HEK293 (cell line): ENCODE data around the gene ASL.

Source experiments
- CTCF ChIP-seq: fragments of 450-650 bp; formaldehyde crosslinking; IDR thresholded peaks from 2 replicates; pipeline ENCODE4 v1.5.1; 2016; ENCODE audit warnings: missing biosample characterization, missing genetic modification characterization
- HOXC10 ChIP-seq: sonication (generic); formaldehyde crosslinking; IDR thresholded peaks from 2 replicates; pipeline ENCODE4 v1.8.1; 2023; ENCODE audit warnings: mild to moderate bottlenecking, missing genetic modification reagents
- HOXD13 ChIP-seq: sonication (generic); formaldehyde crosslinking; IDR thresholded peaks from 2 replicates; pipeline ENCODE4 v1.8.0; 2022; ENCODE audit warnings: missing genetic modification reagents, borderline replicate concordance
- MZF1 ChIP-seq: fragments of 450-650 bp; formaldehyde crosslinking; IDR thresholded peaks from 2 replicates; pipeline ENCODE4 v1.5.1; 2017; ENCODE audit warnings: missing biosample characterization, missing genetic modification characterization, borderline replicate concordance
- PBX3 ChIP-seq: sonication (generic); formaldehyde crosslinking; IDR thresholded peaks from 2 replicates; pipeline ENCODE4 v1.8.1; 2022; ENCODE audit warnings: mild to moderate bottlenecking, moderate library complexity, missing genetic modification reagents
- TCF7L2 ChIP-seq: IDR thresholded peaks from 2 replicates; pipeline ENCODE4 v1.6.1; 2011; ENCODE audit warnings: low read depth, mild to moderate bottlenecking, inconsistent platforms, low read length, moderate library complexity, borderline replicate concordance
- YY1 ChIP-seq: fragments of 450-650 bp; formaldehyde crosslinking; IDR thresholded peaks from 2 replicates; pipeline ENCODE4 v1.5.1; 2018; ENCODE audit warnings: missing biosample characterization, missing genetic modification characterization
- ZNF112 ChIP-seq: fragments of 450-650 bp; formaldehyde crosslinking; IDR thresholded peaks from 2 replicates; pipeline ENCODE4 v1.5.0; 2017; ENCODE audit warnings: missing biosample characterization, missing genetic modification characterization
- ZNF214 ChIP-seq: fragments of 450-650 bp; formaldehyde crosslinking; IDR thresholded peaks from 2 replicates; pipeline ENCODE4 v1.5.1; 2017; ENCODE audit warnings: missing biosample characterization, mild to moderate bottlenecking, missing genetic modification characterization, borderline replicate concordance
- ZNF274 ChIP-seq, 2 experiments: fragments of 200-500 bp in 1 of 2; fragments of 450-650 bp in 1 of 2; sonication (Bioruptor generic) in 1 of 2; formaldehyde crosslinking in 1 of 2; IDR thresholded peaks; 2 replicates each; pipeline versions ENCODE4 v1.5.1 to v1.6.1; 2014 to 2016; ENCODE audit warnings: borderline replicate concordance in 1 of 2, inconsistent platforms in 1 of 2, low read length in 1 of 2, missing biosample characterization in 1 of 2, missing genetic modification characterization in 1 of 2
- ZNF623 ChIP-seq: fragments of 450-650 bp; formaldehyde crosslinking; IDR thresholded peaks from 2 replicates; pipeline ENCODE4 v1.5.1; 2016; ENCODE audit warnings: missing biosample characterization, missing genetic modification characterization
- TF ChIP-seq, protein P1 (sequence below): fragments of 450-650 bp; formaldehyde crosslinking; IDR thresholded peaks from 2 replicates; pipeline ENCODE4 v1.5.1; 2016; ENCODE audit warnings: missing biosample characterization, missing genetic modification characterization

DNA sequence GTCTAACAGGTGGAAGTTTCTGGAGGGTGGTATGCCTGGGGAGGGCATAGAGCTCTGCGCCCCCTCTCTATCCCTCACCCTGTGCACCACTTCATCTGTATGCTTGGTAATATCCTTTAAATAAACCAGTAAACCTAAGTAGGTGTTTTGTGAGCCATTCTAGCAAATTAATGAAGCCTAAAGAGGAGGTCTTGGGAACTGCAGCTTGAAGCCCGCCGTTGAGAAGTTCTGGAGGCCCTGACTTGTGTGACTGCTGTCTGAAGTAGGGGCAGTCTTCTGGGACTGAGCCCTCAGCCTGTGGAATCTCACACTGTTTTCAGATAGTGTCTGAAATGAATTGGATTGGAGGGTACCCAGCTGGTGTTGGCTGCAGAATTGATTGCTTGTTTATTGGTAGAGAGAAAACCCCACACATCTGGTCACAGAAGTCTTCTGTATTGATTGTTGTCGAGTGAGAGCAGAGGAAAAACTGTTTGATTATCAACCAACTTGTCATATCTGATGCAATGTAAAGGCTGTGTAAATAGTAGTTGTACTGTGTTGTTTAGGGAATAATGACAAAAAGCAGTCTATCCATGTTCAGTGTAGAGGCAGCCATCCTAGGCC is 43.7 kb downstream of the ASL start:
- TF ChIP-seq YY1 (tag by site-specific recombination) (no peak), CTCF (tag by site-specific recombination) (no peak), TCF7L2 (no peak), ZNF274 (IDR thresholded peaks at IDR 0.05; ENCODE audit: low read length) (no peak), ZNF274 (tag by site-specific recombination; IDR thresholded peaks at IDR 0.05; ENCODE audit: borderline replicate concordance) (no peak), ZNF623 (tag by site-specific recombination) (no peak), ZNF214 (tag by site-specific recombination) (no peak), MZF1 (no peak), HOXC10 (CRISPR knock-in tag) (no peak), ZNF112 (tag by site-specific recombination) (no peak), HOXD13 (CRISPR knock-in tag) (no peak), PBX3 (CRISPR knock-in tag) (no peak)
- TF ChIP-seq, protein P1, sequence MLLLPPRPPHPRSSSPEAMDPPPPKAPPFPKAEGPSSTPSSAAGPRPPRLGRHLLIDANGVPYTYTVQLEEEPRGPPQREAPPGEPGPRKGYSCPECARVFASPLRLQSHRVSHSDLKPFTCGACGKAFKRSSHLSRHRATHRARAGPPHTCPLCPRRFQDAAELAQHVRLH (tag by site-specific recombination): no peak
